Kidney epithelial cell (primary cell): ENCODE measurements around the gene SLFN11. TPM values are rescaled to one million over a fixed set of nuclear protein-coding genes. Genes with fewer than 3 reads are reported as not detected.

Source experiments
- DNase-seq: peaks from one replicate; pipeline ENCODE4 v3.0.0-alpha.2; 2010; ENCODE audit warnings: low read depth
- H3K27me3 ChIP-seq: 2 replicates; pipeline ENCODE4 v1.6.0; 2011; ENCODE audit warnings: low read length; ENCODE audit not compliant: control insufficient read depth, insufficient read depth
- H3K36me3 ChIP-seq: 2 replicates; pipeline ENCODE4 v1.5.1; 2011; ENCODE audit warnings: low read length; ENCODE audit not compliant: control insufficient read depth, insufficient read depth
- H3K4me3 ChIP-seq: 2 replicates; pipeline ENCODE4 v1.5.1; 2011; ENCODE audit warnings: low read depth, mild to moderate bottlenecking, control low read depth, low read length
- total RNA-seq: library from RNA; depleted of rRNA; stranded (reverse); fragments of >200 nt; gene quantifications from 2 replicates; pipeline ENCODE4 v1.2.3, GENCODE V29; 2015
- TF ChIP-seq, protein P1 (sequence below): IDR thresholded peaks from 2 replicates; pipeline ENCODE4 v1.5.1; 2011; ENCODE audit warnings: mild to moderate bottlenecking, moderate library complexity, low read length, control low read depth, inconsistent platforms; ENCODE audit not compliant: insufficient read depth, poor library complexity, severe bottlenecking

The SLFN11 gene
- total RNA-seq, 1 donor from 2014 or later: 0.04 TPM

DNA sequence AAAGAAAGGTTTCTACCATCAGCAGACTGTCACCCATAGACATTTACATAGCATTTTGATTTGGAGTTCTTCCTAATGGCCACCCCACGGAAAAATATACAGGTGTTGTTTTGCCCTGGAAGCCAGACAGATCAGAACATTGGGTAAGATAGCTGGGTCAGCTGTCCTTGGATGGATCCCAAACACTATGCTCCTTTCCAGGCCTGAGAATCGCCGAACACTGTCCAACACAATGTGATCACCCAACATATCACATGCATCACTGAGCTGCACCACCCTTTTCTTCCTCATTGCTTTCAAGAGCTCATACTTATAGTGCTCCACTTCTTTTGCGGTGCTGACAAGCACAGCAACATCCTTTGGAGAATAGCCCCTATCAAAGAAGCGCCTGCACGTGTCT is 21.1 kb downstream of the SLFN11 start:
- no peaks in the 10 kb centered on the region for H3K27me3 ChIP-seq
- DNase-seq: no peak
- H3K4me3 ChIP-seq: no peak overlapping the region
- no peaks in the 10 kb centered on the region for H3K36me3 ChIP-seq
- TF ChIP-seq, protein P1, sequence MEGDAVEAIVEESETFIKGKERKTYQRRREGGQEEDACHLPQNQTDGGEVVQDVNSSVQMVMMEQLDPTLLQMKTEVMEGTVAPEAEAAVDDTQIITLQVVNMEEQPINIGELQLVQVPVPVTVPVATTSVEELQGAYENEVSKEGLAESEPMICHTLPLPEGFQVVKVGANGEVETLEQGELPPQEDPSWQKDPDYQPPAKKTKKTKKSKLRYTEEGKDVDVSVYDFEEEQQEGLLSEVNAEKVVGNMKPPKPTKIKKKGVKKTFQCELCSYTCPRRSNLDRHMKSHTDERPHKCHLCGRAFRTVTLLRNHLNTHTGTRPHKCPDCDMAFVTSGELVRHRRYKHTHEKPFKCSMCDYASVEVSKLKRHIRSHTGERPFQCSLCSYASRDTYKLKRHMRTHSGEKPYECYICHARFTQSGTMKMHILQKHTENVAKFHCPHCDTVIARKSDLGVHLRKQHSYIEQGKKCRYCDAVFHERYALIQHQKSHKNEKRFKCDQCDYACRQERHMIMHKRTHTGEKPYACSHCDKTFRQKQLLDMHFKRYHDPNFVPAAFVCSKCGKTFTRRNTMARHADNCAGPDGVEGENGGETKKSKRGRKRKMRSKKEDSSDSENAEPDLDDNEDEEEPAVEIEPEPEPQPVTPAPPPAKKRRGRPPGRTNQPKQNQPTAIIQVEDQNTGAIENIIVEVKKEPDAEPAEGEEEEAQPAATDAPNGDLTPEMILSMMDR: no peak

DNA sequence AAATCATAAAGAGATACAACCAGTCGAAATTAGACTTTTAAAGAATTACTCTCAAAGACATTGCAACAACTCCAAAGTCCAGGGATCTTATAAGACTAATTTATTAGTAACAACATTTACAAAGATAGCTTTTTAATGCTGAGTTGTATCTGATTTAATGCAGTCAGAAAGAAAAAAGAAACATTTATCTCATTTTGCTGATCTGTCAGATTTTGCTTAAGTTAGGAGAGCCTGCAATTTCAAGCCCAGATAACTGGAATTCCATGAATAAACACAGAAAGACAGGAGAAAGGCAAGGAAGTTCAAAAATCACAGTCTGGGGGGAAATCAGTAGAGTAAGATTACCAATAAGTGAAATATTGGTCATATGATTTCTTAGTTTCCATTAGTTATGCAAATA is 22.9 kb downstream of the SLFN11 start:
- Histone ChIP-seq H3K4me3 (no peak overlapping the region), H3K36me3 (no peaks in the 10 kb centered on the region), H3K27me3 (peaks cover 14% of the 10 kb centered on the region)
- no peak for DNase-seq
- TF ChIP-seq, protein P1: no peak

DNA sequence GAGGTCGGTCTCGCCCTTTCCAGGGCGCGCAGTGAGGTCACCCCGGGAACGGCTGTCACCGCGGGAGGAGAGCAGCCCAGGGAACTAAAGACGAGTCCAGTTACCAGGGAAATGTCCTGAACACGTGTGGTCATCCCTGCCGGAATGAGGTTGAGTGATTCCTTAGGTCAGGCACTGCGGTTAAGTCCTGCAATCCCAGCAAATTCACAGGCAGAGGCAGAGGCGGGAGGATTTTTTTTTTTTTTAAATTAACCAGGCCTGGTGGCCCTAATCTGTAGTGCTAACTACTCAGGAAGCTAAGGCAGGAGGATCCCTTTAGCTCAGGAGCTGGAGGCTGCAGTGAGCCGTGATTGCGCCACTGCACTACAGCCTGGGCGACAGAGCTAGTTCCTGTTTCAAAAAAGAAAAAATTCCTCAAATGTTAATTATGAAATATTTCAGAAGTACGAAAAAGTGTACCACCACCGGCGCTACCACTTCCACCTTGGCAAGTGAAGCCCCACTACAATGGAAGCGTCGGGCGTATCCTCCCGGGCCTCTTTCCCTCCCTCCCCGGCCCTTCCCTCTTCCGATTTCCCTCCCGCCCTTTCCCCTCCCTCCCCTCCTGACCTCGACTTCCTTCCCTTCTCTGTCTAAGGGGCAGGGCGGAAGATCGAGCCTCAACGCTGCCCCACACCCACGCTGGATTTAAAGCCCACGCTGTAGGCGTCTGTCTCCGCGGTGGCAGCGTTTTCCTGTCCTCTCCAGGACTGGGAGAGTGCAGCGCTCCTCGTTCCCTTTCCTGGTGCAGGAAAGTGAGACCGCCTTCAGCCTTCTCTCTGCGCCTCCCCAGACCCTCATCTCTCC is 27.3 kb downstream of the SLFN11 start:
- TF ChIP-seq, protein P1: no peak
- no peak for DNase-seq
- Histone ChIP-seq H3K36me3 (no peaks in the 10 kb centered on the region), H3K4me3 (peak overlapping the region; percentile 20), H3K27me3 (peaks cover 28% of the 10 kb centered on the region)

DNA sequence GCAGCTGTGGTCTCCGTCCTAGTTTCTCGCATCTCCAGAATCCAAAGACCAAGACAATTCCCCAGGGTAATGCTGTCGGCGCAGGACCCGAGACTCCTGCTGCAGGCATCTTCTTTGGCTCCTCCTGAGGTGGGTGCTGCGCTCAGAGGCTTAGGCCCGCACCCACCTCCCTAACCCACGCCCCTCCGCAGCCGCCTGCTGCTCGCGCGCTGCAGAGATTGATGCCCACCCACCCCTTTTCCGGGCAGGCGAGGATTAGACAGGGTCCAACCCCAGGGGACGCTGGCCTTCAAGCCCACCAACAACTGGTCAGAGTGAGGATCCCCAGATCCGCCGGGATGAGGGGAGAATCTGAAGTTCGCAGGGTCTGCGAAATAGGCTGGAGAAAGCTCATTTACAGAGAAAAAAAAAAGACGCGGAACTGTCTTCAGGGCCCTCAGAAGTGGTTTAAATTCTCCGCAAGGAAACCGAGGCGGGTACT is 27.9 kb downstream of the SLFN11 start:
- H3K4me3 ChIP-seq: peak overlapping the region; percentile 11
- DNase-seq: no peak
- H3K36me3 ChIP-seq: no peaks in the 10 kb centered on the region
- peaks cover 28% of the 10 kb centered on the region for H3K27me3 ChIP-seq
- TF ChIP-seq, protein P1: no peak

DNA sequence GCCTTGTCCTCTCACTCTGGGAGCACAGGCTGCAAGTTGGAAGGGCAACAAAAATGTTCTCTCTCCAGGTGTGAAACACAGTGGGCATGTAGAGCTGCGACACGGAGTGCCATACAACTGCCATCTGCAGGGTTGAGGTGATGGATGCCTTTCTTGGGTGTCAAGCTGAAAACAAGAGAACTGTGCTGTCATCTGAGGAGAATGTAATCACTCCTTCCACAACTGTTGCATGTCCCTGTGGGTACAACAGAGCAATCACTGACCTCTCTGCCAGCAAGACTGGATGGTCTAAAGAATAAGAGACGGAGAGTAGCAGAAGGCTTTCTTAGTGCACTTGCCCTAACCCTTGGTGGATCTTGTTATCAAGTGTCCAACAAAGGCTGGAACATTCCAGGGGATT is 29.2 kb downstream of the SLFN11 start:
- H3K36me3 ChIP-seq: no peaks in the 10 kb centered on the region
- H3K27me3 ChIP-seq: peaks cover 28% of the 10 kb centered on the region
- H3K4me3 ChIP-seq: no peak overlapping the region
- DNase-seq: no peak
- TF ChIP-seq, protein P1: no peak
